SU-DHL-6 (cell line): ENCODE data around the gene MARCKSL1.

Experiments used
- H2AFZ ChIP-seq: fragments of 200-600 bp; sonication (generic); 2 replicates; pipeline ENCODE4 v1.6.1; 2014; ENCODE audit warnings: low read depth, mild to moderate bottlenecking, moderate library complexity, mixed read lengths, antibody characterized with exemption, low read length; ENCODE audit not compliant: severe bottlenecking
- H3F3A ChIP-seq: fragments of 200-600 bp; shearing (Covaris generic); 2 replicates; pipeline ENCODE4 v1.6.0; 2016; ENCODE audit warnings: antibody characterized with exemption, mild to moderate bottlenecking; ENCODE audit not compliant: insufficient read depth
- H3K27ac ChIP-seq: fragments of 200-600 bp; sonication (generic); 2 replicates; pipeline ENCODE4 v1.5.1; 2016; ENCODE audit warnings: low read depth, mild to moderate bottlenecking, low read length, moderate library complexity, mixed read lengths
- H3K27me3 ChIP-seq: fragments of 200-600 bp; sonication (generic), shearing (Covaris generic); 2 replicates; pipeline ENCODE4 v1.6.0; 2014; ENCODE audit warnings: mild to moderate bottlenecking, low read length
- H3K36me3 ChIP-seq: fragments of 200-600 bp; sonication (generic); 2 replicates; pipeline ENCODE4 v1.6.1; 2014; ENCODE audit warnings: mild to moderate bottlenecking, low read length, mixed read lengths
- H3K4me2 ChIP-seq: fragments of 300-600, 200-600 bp; shearing (Covaris generic), sonication (generic); 2 replicates; pipeline ENCODE4 v1.6.0; 2014; ENCODE audit warnings: low read length, low read depth, mild to moderate bottlenecking; ENCODE audit not compliant: poor library complexity, severe bottlenecking
- H3K4me3 ChIP-seq: fragments of 200-600 bp; sonication (generic); 2 replicates; pipeline ENCODE4 v1.5.1; 2014; ENCODE audit warnings: antibody characterized with exemption, low read length, mild to moderate bottlenecking, mixed read lengths; ENCODE audit not compliant: insufficient read depth, poor library complexity, severe bottlenecking
- H3K79me2 ChIP-seq: fragments of 200-600 bp; sonication (generic); 2 replicates; pipeline ENCODE4 v1.6.1; 2014; ENCODE audit warnings: mild to moderate bottlenecking, low read length, moderate library complexity; ENCODE audit not compliant: insufficient read depth
- H3K9ac ChIP-seq: fragments of 200-600 bp; sonication (generic); 2 replicates; pipeline ENCODE4 v1.7.0; 2014; ENCODE audit warnings: mild to moderate bottlenecking, low read length
- H3K9me2 ChIP-seq: fragments of 200-600 bp; sonication (generic); replicated peaks from 2 replicates; pipeline ENCODE4 v1.6.1; 2014; ENCODE audit warnings: low read length; ENCODE audit not compliant: insufficient read depth
- H3K9me3 ChIP-seq: fragments of 200-600 bp; sonication (generic); 2 replicates; pipeline ENCODE4 v1.6.1; 2014; ENCODE audit warnings: low read length, mixed read lengths; ENCODE audit not compliant: insufficient read depth
- H4K20me1 ChIP-seq: fragments of 200-600 bp; sonication (generic); 2 replicates; pipeline ENCODE4 v1.6.1; 2014; ENCODE audit warnings: low read depth, mild to moderate bottlenecking, antibody characterized with exemption, low read length, moderate library complexity, mixed read lengths
- EZH2phosphoT487 ChIP-seq: fragments of 200-600 bp; sonication (generic), shearing (Covaris generic); conservative IDR thresholded peaks from 2 replicates; pipeline ENCODE4 v1.6.1; 2018; ENCODE audit warnings: mild to moderate bottlenecking, antibody characterized with exemption, low read length, moderate library complexity, mixed read lengths
- TF ChIP-seq, protein P1 (sequence below): fragments of 200-600 bp; sonication (generic); IDR thresholded peaks from one replicate; pipeline ENCODE4 v1.5.1; 2017; ENCODE audit warnings: antibody characterized with exemption, mild to moderate bottlenecking, low read length, moderate library complexity; ENCODE audit not compliant: insufficient read depth, poor library complexity, severe bottlenecking

The MARCKSL1 gene

DNA sequence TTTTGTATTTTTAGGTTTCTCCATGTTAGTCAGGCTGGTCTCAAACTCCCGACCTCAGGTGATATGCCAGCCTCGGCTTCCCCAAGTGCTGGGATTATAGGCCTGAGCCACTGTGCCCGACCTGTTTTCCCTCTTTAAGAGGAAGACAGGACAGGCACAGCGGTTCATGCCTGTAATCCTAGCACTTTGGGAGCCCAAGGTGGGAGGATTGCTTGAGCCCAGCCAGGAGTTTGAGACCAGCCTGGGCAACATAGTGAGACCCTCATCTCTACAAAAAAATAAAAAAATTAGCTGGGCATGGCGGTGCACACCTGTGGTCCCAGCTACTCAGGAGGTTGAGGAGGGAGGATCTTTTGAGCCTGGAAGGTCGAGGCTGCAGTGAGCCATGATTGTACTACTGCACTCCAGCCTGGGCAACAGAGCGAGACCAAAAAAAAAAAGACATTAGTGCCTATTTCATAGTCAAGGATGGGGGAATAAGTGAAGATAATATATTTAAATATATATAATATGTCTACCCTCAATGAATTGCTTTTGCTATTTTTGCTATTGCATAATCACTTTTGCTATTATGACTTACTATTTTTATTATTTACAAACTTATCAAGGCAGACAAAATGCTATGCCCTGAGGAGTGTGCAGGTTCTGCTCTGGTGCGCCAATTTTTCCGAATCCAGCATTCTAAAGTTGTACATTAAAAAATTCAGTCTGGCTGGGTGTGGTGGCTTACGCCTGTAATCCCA is 17.7 kb downstream of the MARCKSL1 start:
- peaks cover 74% of the 10 kb centered on the region for H3K79me2 ChIP-seq
- no peak overlapping the region for H3K4me2 ChIP-seq
- H4K20me1 ChIP-seq = no peaks in the 10 kb centered on the region
- H3K9me3 ChIP-seq = no peaks in the 10 kb centered on the region
- no peak overlapping the region for H2AFZ ChIP-seq
- H3K9me2 ChIP-seq = no peaks in the 10 kb centered on the region
- TF ChIP-seq EZH2phosphoT487 = no peak
- TF ChIP-seq, protein P1, sequence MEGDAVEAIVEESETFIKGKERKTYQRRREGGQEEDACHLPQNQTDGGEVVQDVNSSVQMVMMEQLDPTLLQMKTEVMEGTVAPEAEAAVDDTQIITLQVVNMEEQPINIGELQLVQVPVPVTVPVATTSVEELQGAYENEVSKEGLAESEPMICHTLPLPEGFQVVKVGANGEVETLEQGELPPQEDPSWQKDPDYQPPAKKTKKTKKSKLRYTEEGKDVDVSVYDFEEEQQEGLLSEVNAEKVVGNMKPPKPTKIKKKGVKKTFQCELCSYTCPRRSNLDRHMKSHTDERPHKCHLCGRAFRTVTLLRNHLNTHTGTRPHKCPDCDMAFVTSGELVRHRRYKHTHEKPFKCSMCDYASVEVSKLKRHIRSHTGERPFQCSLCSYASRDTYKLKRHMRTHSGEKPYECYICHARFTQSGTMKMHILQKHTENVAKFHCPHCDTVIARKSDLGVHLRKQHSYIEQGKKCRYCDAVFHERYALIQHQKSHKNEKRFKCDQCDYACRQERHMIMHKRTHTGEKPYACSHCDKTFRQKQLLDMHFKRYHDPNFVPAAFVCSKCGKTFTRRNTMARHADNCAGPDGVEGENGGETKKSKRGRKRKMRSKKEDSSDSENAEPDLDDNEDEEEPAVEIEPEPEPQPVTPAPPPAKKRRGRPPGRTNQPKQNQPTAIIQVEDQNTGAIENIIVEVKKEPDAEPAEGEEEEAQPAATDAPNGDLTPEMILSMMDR = no peak
- peaks cover 62% of the 10 kb centered on the region for H3F3A ChIP-seq
- H3K27ac ChIP-seq = peak overlapping the region; percentile 94
- H3K4me3 ChIP-seq = no peak overlapping the region
- H3K9ac ChIP-seq = no peak overlapping the region
- peaks cover 41% of the 10 kb centered on the region for H3K36me3 ChIP-seq
- no peaks in the 10 kb centered on the region for H3K27me3 ChIP-seq

DNA sequence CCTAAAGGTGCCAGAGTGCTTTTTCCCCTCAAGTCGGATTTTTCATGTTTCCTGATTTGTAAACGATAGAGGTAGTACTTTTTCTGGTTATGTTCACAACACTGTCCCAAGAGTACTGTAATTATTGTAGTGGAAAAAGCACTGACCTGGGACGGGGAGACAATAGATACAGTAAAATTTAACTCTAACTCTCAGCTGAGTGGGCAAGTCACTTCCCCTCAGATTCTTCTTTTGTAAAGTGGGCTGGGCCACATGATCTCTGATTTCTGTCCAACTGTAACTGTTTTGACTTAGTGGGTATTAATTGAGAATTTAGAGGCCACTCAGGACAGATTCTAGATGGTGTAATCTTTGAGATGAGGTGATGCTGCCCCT is 19.1 kb downstream of the MARCKSL1 start:
- no peak overlapping the region for H3K4me3 ChIP-seq
- peaks cover 77% of the 10 kb centered on the region for H3K79me2 ChIP-seq
- no peaks in the 10 kb centered on the region for H3K9me3 ChIP-seq
- H3K27me3 ChIP-seq = no peaks in the 10 kb centered on the region
- H3K36me3 ChIP-seq = peaks cover 42% of the 10 kb centered on the region
- peak overlapping the region; percentile 94 for H3K27ac ChIP-seq
- no peaks in the 10 kb centered on the region for H4K20me1 ChIP-seq
- no peak overlapping the region for H2AFZ ChIP-seq
- H3F3A ChIP-seq = peaks cover 55% of the 10 kb centered on the region
- no peak for TF ChIP-seq EZH2phosphoT487
- TF ChIP-seq, protein P1 = no peak
- peak overlapping the region; percentile 35 for H3K9ac ChIP-seq
- peak overlapping the region; percentile 62 for H3K4me2 ChIP-seq
- no peaks in the 10 kb centered on the region for H3K9me2 ChIP-seq

DNA sequence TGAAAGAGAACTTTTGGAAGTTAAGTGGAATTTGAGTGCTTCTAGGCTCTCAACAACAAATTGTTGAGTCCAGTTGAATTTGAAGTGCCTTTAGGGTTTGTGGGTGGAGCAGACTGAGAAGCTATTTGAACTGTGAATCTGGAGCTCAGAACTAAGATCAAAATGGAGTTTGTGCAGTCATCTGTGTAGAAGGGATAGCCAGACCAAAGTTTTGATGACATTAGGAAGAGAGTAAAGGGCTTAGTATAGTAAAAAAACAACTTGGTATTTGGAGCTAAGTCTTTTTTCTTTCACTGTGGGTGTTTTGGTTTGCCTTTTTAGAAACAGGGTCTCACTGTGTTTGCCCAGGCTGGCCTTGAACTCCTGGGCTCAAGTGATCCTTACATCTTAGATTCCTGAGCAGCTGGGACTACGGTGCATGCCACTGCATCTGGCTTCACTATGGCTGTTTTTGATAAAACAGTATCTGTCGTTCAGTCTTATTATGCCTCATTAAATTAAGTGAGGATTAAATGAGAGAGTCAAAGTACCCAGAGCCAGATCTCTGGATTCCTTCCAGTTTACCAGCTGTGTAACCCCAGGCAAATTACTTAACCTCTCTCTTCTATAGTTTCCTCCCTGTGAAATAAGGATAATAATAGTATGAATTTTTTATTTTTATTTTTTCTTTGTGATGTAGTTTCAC is 24.2 kb downstream of the MARCKSL1 start:
- Histone ChIP-seq H3K9ac (no peak overlapping the region), H3K9me3 (no peaks in the 10 kb centered on the region), H3K4me2 (peak overlapping the region; percentile 2), H3K27me3 (no peaks in the 10 kb centered on the region), H3K27ac (peak overlapping the region; percentile 88), H3K79me2 (peaks cover 89% of the 10 kb centered on the region), H2AFZ (no peak overlapping the region), H3K36me3 (peaks cover 11% of the 10 kb centered on the region), H4K20me1 (no peaks in the 10 kb centered on the region), H3K4me3 (no peak overlapping the region), H3F3A (peaks cover 52% of the 10 kb centered on the region), H3K9me2 (no peaks in the 10 kb centered on the region)
- TF ChIP-seq, protein P1 = no peak
- no peak for TF ChIP-seq EZH2phosphoT487
